Fibroblast of villous mesenchyme (primary cell): ENCODE measurements around the gene FUT8. TPM values are rescaled to one million over a fixed set of nuclear protein-coding genes. Genes with fewer than 3 reads are reported as not detected.
"Not testable (repeated sequence)": the region's sequence is repeated elsewhere in the genome, so short reads cannot be mapped to it uniquely, and the experiment has no call there.

Source experiments
- DNase-seq: peaks from one replicate; pipeline ENCODE4 v3.0.0-alpha.2; 2010; ENCODE audit warnings: low read depth
- H3K4me3 ChIP-seq: 2 replicates; pipeline ENCODE4 v1.5.1; 2011; ENCODE audit warnings: low read depth, mild to moderate bottlenecking, low read length
- CTCF ChIP-seq: IDR thresholded peaks from 2 replicates; pipeline ENCODE4 v1.5.1; 2012; ENCODE audit warnings: low read depth, mild to moderate bottlenecking, low read length; ENCODE audit not compliant: insufficient read depth
- total RNA-seq: library from RNA; depleted of rRNA; stranded (reverse); fragments of >200 nt; gene quantifications from 2 replicates; pipeline ENCODE4 v1.2.3, GENCODE V29; 2012

FUT8 gene
- total RNA-seq, 1 donor = 120 TPM

DNA sequence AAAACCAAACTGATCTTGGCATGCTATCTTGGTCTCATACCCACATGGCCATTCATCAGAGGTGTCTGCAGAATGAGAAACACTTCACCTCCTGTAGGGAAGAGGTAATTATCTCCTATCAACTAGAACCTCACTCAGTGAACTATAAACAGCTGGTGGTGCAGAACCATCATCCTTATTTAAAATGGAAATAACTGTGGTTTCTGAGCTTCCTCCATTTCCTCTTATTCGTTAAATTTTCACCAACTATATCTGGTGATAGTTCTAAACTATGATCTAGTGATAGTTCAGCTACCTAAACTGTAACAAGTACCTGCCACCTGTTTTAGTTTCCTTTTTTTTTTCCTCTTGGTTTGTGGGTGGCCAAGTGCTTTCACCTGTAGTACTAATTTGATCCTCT lies 218.5 kb downstream of the FUT8 start:
- DNase-seq = no peak
- TF ChIP-seq CTCF = no peak
- no peak overlapping the region for H3K4me3 ChIP-seq

DNA sequence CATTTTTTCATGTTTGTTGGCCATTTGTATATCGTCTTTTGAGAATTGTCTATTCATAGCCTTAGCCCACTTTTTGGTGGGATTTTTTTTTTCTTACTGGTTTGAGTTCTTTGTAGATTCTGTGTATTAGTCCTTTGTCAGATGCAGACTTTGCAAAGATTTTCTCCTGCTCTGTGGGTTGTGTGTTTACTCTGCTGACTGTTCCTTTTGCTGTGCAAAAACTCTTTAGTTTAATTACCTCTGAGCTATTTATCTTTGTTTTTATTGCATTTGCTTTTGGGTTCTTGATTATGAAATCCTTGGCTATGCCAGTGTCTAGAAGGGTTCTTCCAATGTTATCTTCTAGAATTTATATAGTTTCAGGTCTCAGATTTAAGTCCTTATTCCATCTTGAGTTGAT lies 220.0 kb downstream of the FUT8 start:
- TF ChIP-seq CTCF = no peak
- DNase-seq = no peak
- H3K4me3 ChIP-seq = no peak overlapping the region

DNA sequence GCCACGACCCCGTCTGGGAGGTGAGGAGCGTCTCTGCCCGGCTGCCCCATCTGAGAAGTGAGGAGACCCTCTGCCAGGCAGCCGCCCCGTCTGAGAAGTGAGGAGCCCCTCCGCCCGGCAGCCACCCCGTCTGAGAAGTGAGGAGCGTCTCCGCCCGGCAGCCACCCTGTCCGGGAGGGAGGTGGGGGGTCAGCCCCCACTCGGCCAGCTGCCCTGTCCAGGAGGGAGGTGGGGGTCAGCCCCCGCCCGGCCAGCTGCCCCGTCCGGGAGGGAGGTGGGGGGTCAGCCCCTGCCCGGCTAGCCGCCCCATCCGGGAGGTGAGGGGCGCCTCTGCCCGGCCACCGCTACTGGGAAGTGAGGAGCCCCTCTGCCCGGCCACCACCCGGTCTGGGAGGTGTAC lies 221.1 kb downstream of the FUT8 start:
- not testable (repeated sequence) for H3K4me3 ChIP-seq, DNase-seq

- no peak for DNase-seq
- no peak for TF ChIP-seq CTCF
- H3K4me3 ChIP-seq = no peak overlapping the region
Measured at GRCh38 chr14:65637780-65638179, 225.2 kb downstream of the FUT8 start.

- TF ChIP-seq CTCF = no peak
- peak; percentile 4 for DNase-seq
- no peak overlapping the region for H3K4me3 ChIP-seq
Measured at GRCh38 chr14:65639216-65639615, 226.7 kb downstream of the FUT8 start.

DNA sequence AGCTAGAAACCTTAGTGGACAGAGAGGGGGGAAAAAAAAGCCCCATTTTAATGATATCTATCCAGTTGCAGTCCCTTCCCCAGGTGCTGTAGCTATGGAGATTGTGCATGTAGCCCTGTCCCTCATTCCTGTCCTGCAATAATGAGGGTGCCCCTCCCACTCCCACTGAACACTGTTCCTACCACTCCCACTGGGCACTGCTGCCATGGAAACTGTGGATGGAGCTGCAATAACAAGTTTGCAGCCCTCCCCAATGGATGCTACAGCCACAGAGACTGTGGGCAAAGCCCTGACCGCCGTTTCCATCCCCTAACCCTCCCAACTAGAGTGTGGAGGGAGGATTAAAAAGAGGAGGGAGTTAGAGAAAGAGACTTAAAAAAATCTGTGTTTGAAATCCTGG lies 238.3 kb downstream of the FUT8 start:
- DNase-seq = no peak
- TF ChIP-seq CTCF = no peak
- H3K4me3 ChIP-seq = no peak overlapping the region

- DNase-seq = no peak
- TF ChIP-seq CTCF = no peak
Measured at GRCh38 chr14:65656554-65656953, 244.0 kb downstream of the FUT8 start.

More at GRCh38 chr14:65656554-65656953, 244.0 kb downstream of the FUT8 start:
- no peak overlapping the region for H3K4me3 ChIP-seq
